B cell (primary cell): ENCODE results near the gene NSD1.

Experiments
- CTCF ChIP-seq: fragments of 200-600 bp; IDR thresholded peaks from one replicate; pipeline ENCODE4 v1.8.0; 2022; ENCODE audit warnings: antibody characterized with exemption, mild to moderate bottlenecking
- EZH2 ChIP-seq: IDR thresholded peaks from 2 replicates; pipeline ENCODE4 v1.6.1; 2012; ENCODE audit warnings: borderline replicate concordance, low read depth, mild to moderate bottlenecking, moderate library complexity, low read length; ENCODE audit not compliant: insufficient read depth, poor library complexity, severe bottlenecking

GRCh38 chr5:177130211-177131018 is 3.2 kb upstream of the NSD1 start:
- TF ChIP-seq CTCF (no peak), EZH2 (no peak)
